ENCODE measurements around the gene EEF1G.

Gene EEF1G

GRCh38 chr11:62614275-62614674 is 40.6 kb upstream of the EEF1G start:
- no peak for TF ChIP-seq CTCF (IDR thresholded peaks at IDR 0.05; ENCODE audit: control insufficient read depth, extremely low read depth, insufficient read depth)
- no peak overlapping the region for H3K4me3 ChIP-seq (ENCODE audit: low read depth, low read length)

GRCh38 chr11:62613291-62613778 is 39.6 kb upstream of the EEF1G start:
- TF ChIP-seq CTCF (IDR thresholded peaks at IDR 0.05; ENCODE audit: control insufficient read depth, extremely low read depth, insufficient read depth), result no peak
- DNase-seq (ENCODE audit: low read depth), result no peak
- peak overlapping the region; percentile 66; the same call in 1 of the 2 replicates for H3K4me3 ChIP-seq (ENCODE audit: low read depth, low read length)

More at GRCh38 chr11:62614275-62614674, 40.6 kb upstream of the EEF1G start:
- peak; percentile 40 for DNase-seq (ENCODE audit: low read depth)

GRCh38 chr11:62612366-62613290 is 38.9 kb upstream of the EEF1G start, which contains the start of the genes EML3 and ROM1:
EML3 (minus strand) TSS chr11:62612775; CDS start chr11:62612457, 318 bp downstream.
ROM1 (plus strand) TSS chr11:62613257; CDS start chr11:62613282, 25 bp downstream.
- no peak for DNase-seq (ENCODE audit: low read depth)
- H3K4me3 ChIP-seq (ENCODE audit: low read depth, low read length), result peak within 1 kb of the TSS; percentile 66

GRCh38 chr11:62611705-62612365 is 38.1 kb upstream of the EEF1G start:
- peak overlapping the region; percentile 66 for H3K4me3 ChIP-seq (ENCODE audit: low read depth, low read length)
- no peak for DNase-seq (ENCODE audit: low read depth)
- TF ChIP-seq CTCF (IDR thresholded peaks at IDR 0.05; ENCODE audit: control insufficient read depth, extremely low read depth, insufficient read depth), result no peak

More at GRCh38 chr11:62612366-62613290, 38.9 kb upstream of the EEF1G start, which contains the start of the genes EML3 and ROM1:
- peak; percentile 86 for TF ChIP-seq CTCF (IDR thresholded peaks at IDR 0.05; ENCODE audit: control insufficient read depth, extremely low read depth, insufficient read depth)

GRCh38 chr11:62610814-62611704 is 37.4 kb upstream of the EEF1G start:
- DNase-seq (ENCODE audit: low read depth), result no peak
- no peak for TF ChIP-seq CTCF (IDR thresholded peaks at IDR 0.05; ENCODE audit: control insufficient read depth, extremely low read depth, insufficient read depth)
- H3K4me3 ChIP-seq (ENCODE audit: low read depth, low read length), result peak overlapping the region; percentile 66

- H3K4me3 ChIP-seq (ENCODE audit: low read depth, low read length), result no peak overlapping the region
- DNase-seq (ENCODE audit: low read depth), result no peak
- no peak for TF ChIP-seq CTCF (IDR thresholded peaks at IDR 0.05; ENCODE audit: control insufficient read depth, extremely low read depth, insufficient read depth)
These were observed 36.7 kb upstream of the EEF1G start for GRCh38 chr11:62610403-62610802.

Data from LNCaP clone FGC (cell line).